ENCODE data around the gene RBP2.

The RBP2 gene

DNA sequence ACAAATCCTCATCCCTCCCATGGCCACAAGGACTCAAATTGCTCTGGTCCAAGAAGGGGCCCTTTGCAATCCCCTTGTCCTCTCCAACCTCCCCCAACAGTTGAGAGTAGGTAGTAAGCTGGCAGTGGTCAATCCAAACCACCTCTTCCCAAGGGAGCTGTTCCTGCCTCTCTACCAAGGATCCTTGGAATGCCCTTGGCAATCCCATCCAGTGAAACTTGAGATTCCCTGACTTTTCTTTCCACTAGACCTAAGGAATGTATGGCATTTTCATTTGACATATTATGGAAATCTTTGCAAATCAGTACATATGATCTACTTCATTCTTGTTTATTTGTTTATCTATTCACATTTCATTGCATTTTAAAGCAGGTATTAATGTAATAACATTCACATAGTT is 4.8 kb upstream of the RBP2 start:
- no peak for DNase-seq (ENCODE audit: low read depth in 2 of 2)

DNA sequence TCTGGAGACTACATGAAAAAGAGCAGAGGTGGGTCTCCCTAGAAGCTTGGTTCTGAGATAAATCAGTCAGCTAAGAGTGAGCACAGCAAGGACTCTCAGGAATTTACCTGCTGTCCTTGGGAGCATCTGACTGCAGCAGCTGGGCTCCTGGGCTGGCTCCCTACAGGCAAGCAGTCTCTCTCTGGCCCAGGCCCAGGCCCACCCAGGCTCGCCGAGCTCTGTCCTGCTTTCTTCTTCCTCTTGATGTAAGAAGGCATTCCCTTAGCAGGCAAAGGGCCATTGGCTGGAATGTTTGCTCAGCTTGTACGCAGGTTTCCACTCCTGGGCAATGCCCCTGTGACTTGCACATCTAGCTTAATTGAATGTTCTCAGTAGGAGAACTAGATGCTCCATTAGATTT is 4.3 kb upstream of the RBP2 start:
- DNase-seq (ENCODE audit: low read depth in 2 of 2): no peak

- DNase-seq (ENCODE audit: low read depth in 2 of 2): no peak
Observed at GRCh38 chr3:139477710-139478640, 1.7 kb upstream of the RBP2 start.

DNA sequence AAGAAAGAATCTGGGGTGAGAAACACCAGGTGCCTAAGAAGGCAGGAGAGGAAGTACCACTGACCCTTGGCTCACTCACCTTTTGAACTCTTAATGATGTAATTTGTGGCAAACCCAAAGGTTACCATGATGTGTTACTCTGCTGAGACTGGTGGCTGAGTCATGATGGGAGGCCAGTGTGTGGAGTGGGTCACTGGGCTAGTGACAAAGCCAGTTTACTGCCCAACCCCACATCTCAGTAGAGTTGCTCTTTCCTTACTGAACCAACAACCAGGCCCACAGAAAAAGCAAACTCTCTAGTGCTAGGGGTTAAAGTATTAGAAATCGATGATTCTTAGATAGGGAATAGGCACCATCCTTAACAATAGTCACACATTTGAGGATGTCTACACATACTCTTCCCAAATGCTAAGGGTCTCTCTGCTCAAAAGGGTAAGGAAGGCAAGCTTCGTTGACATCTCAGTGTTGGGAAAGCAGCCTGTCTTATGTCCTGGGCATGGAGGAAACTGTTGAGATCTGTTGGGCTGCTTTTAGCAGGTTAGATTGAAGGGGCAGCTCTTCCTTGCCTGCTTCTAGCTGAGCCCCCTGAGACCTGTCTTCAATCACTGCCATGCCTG is 3.1 kb downstream of the RBP2 start:
- DNase-seq (ENCODE audit: low read depth in 2 of 2): no peak

- no peak for DNase-seq (ENCODE audit: low read depth in 2 of 2)
Observed at GRCh38 chr3:139472380-139473010, 3.8 kb downstream of the RBP2 start.

DNA sequence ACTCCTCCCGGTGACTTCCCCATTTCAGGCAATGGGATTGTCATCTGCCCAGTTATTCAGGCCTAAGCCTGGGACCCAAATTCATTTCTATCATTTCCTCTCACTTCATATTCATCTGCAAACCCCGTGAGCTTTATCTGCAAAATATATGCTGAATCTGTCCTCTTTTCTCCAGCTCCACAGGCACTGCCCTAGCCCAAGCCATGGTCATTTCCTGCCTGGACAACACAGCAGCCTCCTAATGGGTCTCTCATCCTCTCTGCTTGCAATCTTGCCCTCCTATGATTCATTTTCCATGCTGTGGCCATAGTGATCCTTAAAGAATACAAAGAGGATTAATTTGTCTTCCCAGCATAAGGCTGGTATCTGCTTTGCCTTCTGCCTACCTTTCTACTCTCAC is 6.1 kb downstream of the RBP2 start:
- DNase-seq (ENCODE audit: low read depth in 2 of 2): no peak

DNA sequence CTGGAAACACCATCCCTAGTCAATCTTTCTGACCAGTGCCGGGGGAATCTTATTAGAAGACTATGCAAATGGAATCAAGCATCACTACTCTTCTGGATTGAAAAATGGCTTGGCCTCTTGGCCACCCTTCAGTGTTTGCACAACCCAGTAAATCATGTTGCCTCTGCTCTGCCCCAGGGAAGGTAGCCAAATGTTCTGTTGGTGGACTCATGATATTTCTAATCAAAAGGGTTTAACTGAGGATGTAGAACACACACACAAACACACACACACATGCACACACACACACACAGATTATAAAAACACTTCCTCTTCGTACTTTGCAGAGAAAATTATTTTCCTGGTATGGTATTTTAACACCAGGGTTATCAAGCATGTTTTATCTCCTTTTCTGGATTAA is 7.9 kb downstream of the RBP2 start:
- DNase-seq (ENCODE audit: low read depth in 2 of 2): no peak

DNA sequence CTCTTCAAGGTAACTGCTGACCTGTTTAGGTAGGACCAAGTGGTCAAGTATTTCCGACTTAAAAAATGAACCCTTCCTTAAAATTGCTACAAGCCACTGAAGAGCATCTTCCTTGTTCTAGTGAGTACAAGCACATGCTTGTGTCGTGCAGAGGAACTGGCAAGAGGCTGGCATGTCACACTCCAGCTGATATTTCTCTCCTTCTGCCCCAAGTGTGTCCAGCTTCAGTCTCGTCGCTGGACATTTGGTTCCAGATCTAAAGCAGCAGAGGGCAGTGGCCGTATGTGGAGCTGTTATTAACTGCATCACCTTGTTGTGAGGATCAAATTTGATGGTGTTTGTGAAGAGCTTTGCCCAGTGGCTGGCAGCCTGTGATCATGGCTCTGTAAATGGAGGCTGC is 10.0 kb downstream of the RBP2 start:
- no peak for DNase-seq (ENCODE audit: low read depth in 2 of 2)

- no peak for DNase-seq (ENCODE audit: low read depth in 2 of 2)
Observed at GRCh38 chr3:139465636-139466035, 10.7 kb downstream of the RBP2 start.

DNA sequence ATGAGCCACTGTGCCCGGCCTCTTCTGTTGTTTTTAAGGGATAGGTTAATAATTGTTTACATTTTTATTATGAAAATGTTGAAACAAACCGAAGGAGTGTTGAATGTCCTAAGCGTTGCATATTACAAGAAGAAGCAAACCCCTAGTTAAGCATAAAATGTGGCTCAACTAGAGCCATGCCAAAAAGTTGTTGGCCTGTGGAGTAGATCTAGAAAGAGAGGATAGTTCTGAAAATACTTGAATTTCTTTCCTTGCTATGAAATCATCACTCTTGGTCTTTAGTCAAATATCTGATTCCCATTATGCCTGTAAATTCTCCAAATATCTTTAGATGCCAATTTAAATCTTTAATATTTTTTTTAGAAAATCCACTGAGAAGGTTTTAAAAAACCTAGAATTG is 12.8 kb downstream of the RBP2 start:
- DNase-seq (ENCODE audit: low read depth in 2 of 2): no peak

DNA sequence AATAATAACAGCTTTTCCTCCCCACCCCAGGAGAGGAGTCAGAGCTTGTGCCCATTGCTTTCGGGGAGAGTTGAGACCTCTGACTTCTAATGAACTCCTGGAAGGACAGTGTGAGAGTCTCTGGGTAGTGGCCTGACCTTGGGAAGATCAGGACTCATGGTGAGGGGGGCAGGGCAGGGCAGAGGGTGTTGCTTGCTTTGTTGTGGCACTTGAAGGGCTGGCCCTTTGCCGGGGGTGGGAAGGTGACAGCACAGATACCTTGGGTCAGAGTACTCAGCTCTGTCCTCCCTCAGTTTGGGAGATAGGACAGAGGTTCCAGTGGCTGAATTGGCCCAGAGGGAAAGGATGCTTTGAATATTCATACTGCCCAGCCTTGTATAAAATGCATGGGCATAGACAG is 15.8 kb downstream of the RBP2 start:
- no peak for DNase-seq (ENCODE audit: low read depth in 2 of 2)

- DNase-seq (ENCODE audit: low read depth in 2 of 2): no peak
Observed at GRCh38 chr3:139460076-139460475, 16.2 kb downstream of the RBP2 start.

GRCh38 chr3:139458348-139458747 is 18.0 kb downstream of the RBP2 start:
- no peak for DNase-seq (ENCODE audit: low read depth in 2 of 2)

DNA sequence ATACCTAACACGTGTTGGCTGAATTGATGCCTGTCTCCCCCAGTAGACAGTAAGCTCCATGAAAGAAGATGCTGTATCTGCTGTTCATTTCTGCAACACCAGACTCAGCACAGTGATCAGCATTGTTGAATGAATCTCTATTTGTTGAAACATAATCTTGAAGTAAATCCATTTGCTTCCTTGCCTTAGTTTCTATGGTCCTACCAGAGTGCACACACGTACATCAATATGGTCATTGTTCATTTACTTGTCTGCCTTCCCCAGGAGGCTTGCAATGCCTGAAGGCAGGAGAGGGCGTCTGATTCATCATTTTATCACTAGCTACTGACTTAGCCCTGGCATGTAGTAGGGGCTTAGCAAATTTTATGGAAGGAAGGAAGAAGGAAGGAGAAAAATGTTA is 19.2 kb downstream of the RBP2 start:
- DNase-seq (ENCODE audit: low read depth in 2 of 2): no peak

GRCh38 chr3:139456386-139456785 is 19.9 kb downstream of the RBP2 start:
- DNase-seq (ENCODE audit: low read depth in 2 of 2): no peak

- DNase-seq (ENCODE audit: low read depth in 2 of 2): no peak
Observed at GRCh38 chr3:139455855-139456254, 20.5 kb downstream of the RBP2 start.

DNA sequence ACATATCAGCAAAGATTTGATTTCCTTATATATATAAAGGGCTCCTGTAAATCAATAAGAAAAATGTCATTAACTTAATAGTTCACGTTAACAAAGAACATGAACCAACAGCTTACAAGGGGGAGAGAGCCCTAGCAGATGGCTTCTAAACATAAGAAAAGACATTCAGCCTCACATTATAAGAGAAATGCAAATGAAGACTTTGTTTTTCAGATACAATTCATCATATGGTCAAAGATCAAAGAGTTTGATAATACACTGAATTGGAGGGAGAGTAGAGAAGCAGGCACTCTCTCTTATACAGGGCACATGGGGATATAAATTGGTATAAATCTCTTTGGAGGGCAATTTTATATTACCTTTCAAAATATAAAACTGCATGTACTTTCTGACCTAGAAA is 21.1 kb downstream of the RBP2 start:
- no peak for DNase-seq (ENCODE audit: low read depth in 2 of 2)

DNA sequence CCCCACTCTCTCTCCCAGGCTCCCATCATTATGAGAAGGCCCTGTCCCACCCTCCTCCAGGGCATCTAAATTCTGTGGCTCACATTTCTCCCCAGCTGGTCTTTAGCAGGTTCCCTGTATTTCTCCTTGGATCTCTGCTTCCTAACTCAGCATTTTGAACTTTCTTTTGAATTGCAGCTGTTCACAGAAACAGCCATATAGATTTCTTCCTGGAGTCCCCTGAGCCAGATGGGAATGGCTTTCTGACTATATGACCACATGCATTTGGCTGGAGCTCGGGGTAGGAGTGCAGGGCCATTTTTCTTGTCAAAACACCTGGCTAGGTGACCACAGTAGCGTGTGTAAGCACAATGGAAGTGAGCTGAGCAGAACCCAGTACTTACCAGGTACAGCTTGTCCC is 22.0 kb downstream of the RBP2 start:
- DNase-seq (ENCODE audit: low read depth in 2 of 2): no peak

DNA sequence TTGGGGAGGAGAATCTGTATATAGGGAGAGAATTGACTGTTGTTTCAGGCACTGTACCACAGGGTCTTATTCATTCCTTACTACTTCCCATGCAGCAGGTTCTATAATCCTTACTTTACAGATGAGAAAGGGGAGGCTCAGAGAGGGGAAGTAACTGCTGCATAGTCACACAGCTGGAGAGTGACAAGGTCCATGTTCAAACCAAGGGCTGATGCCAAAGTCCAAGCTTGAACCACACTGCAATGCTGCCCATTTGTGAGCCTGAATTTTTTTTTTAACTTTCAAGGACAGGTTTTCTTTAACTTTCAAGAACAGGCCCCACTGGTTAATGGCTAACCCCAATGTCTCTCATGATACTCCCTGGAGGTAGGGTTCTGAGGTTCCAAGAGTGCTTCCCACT is 26.2 kb downstream of the RBP2 start:
- DNase-seq (ENCODE audit: low read depth in 2 of 2): no peak

DNA sequence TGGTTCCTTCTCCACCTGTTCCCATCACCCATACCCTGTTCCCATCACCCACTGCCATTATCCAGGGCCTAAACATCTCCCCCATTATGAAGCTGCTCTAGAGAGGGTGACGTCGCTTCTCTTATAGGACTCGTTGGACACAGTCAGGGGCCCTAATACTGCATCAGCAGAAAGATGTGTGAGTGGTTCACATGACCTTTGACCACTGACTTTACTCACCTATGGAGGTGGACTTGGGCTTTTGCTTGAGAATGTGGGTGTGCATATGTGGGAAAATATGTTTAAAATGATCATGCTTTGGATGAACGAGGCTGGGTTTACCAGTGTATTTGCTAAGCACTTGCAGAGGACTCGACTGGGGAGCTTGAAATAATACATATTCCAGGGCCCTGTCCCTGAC is 26.8 kb downstream of the RBP2 start:
- no peak for DNase-seq (ENCODE audit: low read depth in 2 of 2)

DNA sequence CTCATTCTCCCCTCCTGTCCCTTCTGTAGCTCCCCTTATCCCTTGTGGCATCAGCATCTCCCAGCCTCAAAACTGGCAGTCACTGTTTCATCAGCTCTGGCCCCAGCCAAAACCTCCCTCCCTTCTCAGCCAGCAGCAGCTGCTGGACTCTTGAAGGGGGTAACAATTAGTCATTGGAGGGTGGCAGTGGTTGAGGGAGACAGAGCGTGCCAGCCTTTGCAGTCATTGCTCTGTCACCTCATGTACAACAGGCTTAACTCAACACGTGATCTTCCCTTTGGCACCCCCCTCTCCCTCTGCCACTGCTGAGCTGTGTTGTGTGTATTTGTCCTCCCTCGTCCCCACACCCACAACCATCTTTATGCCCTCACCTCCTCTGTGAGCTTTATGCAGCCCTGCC is 28.2 kb downstream of the RBP2 start:
- DNase-seq (ENCODE audit: low read depth in 2 of 2): no peak

DNA sequence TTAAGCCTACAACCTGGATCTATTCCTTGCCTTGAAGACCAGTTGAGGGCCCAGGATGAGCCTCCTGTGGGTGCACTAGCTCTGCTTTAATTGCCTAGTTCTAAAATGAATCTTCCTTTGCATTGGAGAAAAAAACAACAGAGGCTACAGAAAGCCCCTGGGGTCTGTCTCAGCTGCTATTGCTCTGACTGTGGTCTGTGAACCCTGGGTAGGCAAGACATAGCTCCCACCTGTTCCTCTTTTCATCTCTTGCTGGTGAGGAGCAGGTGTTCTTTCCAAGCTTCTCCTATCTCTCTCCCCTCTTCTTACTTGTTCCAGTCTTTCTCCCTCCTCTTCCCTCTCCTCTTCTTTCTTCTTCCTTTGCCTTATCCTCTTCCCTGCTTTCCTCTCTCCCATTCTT is 28.8 kb downstream of the RBP2 start:
- DNase-seq (ENCODE audit: low read depth in 2 of 2): no peak

DNA sequence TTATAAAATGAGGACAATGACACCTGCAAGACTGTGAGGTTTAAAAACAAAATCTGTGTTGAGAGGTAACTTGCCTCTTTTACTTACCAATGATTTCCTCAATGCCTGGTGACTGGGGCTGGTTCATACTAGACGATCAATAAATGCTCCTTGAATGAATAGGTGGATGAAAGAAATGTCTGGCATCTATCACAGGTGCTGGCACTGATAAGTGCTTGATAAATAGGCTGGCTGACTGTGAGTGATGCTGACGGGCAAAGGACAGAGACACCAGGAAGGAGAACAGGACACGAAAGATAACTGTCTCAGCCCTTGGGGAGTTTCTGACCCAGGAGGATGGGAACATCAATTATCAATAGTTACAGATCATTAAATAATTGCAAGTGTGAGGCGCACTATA is 31.9 kb downstream of the RBP2 start:
- DNase-seq (ENCODE audit: low read depth in 2 of 2): no peak

Data from stimulated activated CD8-positive, alpha-beta memory T cell treated with anti-CD3 and anti-CD28 coated beads, Interleukin-15, amount 100 ng/mL, for 4 hours (primary cell).